Measurements from ENCODE around the gene CACNA1D. TPM values are rescaled to one million over a fixed set of nuclear protein-coding genes. Genes with fewer than 3 reads are reported as not detected.

Gene CACNA1D
- total and polyA plus RNA-seq, 5 donors from 2014 or later = 0.03 to 0.44 TPM; not detected in 3

DNA sequence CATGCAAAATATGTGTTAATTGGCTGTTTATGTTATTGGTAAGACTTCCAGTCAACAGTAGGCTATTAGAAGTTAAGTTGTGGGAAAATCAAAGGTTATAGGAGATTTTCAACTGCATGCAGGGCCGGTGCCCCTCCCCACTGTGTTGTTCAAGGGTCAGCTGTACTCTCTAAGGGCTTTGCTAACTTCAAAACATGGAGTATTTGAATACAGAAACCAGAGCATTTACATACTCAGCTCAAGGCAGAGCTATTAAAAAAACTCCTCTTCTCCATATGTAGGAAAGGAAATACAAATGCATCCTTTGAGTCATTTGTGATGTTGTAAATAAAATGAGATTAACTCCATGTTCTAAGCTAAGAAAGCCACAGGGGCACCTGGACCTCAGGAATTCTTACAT lies 368.7 kb downstream of the CACNA1D start:
- Mint-ChIP-seq H3K9me3 (no peaks in the 10 kb centered on the region), H3K36me3 (peaks cover 42% of the 10 kb centered on the region), H3K27me3 (peaks cover 4% of the 10 kb centered on the region), H3K4me3 (no peak overlapping the region), H3K4me1 (peaks cover 0 to 5% (median 1%) of the 10 kb centered on the region in 4 donors), H3K27ac (peak overlapping the region in 1 of 3 donors; percentile 20)
- ATAC-seq (ENCODE audit: low read depth in 2 of 2) (no peak), DNase-seq (no peak)
- no peak overlapping the region for H3K4me3 ChIP-seq (ENCODE audit: low read depth, low read length)
- H3K36me3 ChIP-seq (ENCODE audit: control insufficient read depth, insufficient read depth, low read length) = peaks cover 61% of the 10 kb centered on the region
- no peak overlapping the region for H3K27ac ChIP-seq (ENCODE audit: insufficient read depth, low read length, poor library complexity, severe bottlenecking)
- no peaks in the 10 kb centered on the region for H3K27me3 ChIP-seq (ENCODE audit: control insufficient read depth, insufficient read depth, low read length)
- no peaks in the 10 kb centered on the region for H3K9me3 ChIP-seq (ENCODE audit: control insufficient read depth in 2 of 2, low read length in 2 of 2)
- H3K4me1 ChIP-seq (ENCODE audit: control insufficient read depth, insufficient read depth, low read length, poor library complexity, severe bottlenecking) = no peaks in the 10 kb centered on the region

Other genes starting within 250 kb of the CACNA1D start
- 95.6 TPM for gene TKT, start 238.6 kb upstream of the CACNA1D start, total RNA-seq
- 10 to 100 TPM; 59.0 to 76.2 (median 70.6) TPM for gene TKT, start 238.6 kb upstream of the CACNA1D start, polyA plus RNA-seq
- 50.6 TPM for gene DCP1A, start 147.1 kb upstream of the CACNA1D start, total RNA-seq
- 10 to 100 TPM; 47.7 to 63.6 (median 54.3) TPM for gene DCP1A, start 147.1 kb upstream of the CACNA1D start, polyA plus RNA-seq